ENCODE measurements around the gene MTX1. TPM values are rescaled to one million over a fixed set of nuclear protein-coding genes. Genes with fewer than 3 reads are reported as not detected.

The MTX1 gene
- total RNA-seq, 6 donors from 2014 or later = 23.0 to 68.4 (median 37.4) TPM

GRCh38 chr1:155176544-155177071 lies 31.9 kb upstream of the MTX1 start:
- DNase-seq (peak; percentile 73 to 91), ATAC-seq (ENCODE audit: low FRiP score in 2 of 2) (peak; percentile 68 to 83)
- Histone ChIP-seq H3K27me3 (peaks cover 0 to 7% (median 3%) of the 10 kb centered on the region in 4 donors), H3K4me1 (peaks cover 30 to 53% (median 41%) of the 10 kb centered on the region in 4 donors), H3K36me3 (no peaks in the 10 kb centered on the region), H3K4me3 (no peak overlapping the region), H3K9me3 (no peaks in the 10 kb centered on the region), H3K27ac (peak overlapping the region; percentile 16 to 76 (median 49))
- TF ChIP-seq, protein P1, sequence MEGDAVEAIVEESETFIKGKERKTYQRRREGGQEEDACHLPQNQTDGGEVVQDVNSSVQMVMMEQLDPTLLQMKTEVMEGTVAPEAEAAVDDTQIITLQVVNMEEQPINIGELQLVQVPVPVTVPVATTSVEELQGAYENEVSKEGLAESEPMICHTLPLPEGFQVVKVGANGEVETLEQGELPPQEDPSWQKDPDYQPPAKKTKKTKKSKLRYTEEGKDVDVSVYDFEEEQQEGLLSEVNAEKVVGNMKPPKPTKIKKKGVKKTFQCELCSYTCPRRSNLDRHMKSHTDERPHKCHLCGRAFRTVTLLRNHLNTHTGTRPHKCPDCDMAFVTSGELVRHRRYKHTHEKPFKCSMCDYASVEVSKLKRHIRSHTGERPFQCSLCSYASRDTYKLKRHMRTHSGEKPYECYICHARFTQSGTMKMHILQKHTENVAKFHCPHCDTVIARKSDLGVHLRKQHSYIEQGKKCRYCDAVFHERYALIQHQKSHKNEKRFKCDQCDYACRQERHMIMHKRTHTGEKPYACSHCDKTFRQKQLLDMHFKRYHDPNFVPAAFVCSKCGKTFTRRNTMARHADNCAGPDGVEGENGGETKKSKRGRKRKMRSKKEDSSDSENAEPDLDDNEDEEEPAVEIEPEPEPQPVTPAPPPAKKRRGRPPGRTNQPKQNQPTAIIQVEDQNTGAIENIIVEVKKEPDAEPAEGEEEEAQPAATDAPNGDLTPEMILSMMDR (IDR thresholded peaks at IDR 0.05) = peak; percentile 89 to 95 (median 92)
- TF ChIP-seq POLR2AphosphoS5 (IDR thresholded peaks at IDR 0.05) (no peak), EP300 (IDR thresholded peaks at IDR 0.05) (no peak)
- 20 to 64% methylated on average over 4 to 8 of the region's 8 CpGs for WGBS, 2 donors

DNA sequence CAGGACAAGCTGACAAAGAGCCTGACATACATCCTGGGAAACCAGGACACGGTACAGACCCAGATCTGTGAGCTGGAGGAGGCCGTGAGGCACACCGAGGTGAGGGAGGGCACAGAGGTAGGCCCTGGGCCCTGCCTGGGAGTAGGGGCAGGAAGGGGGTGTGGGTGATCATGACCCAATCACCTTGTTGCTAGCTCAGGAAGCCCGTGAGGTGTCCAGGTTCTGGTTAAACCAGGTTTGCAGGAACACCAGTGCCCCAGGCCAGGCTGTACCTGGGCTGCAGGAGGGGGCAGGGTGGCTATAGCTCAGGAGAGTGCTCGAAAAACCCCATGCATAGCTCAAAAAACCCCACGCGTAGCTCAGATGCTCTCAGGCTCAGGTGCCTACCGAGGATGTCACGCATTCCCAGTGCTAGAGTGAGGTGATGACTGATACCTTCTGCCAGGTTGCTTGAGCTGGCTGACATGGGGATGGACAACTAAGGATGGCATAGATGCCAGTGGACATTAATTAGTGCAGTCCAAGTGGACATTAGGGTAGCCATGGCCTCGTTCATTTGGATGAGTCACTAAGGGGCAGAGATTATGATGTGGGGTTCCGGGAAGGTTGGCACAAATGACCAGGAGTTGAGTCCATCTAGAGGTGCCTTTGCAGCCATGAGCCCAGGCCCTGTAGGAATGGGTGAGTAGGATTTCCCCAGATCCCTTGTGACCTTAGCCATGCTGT lies 31.1 kb upstream of the MTX1 start:
- TF ChIP-seq POLR2A (IDR thresholded peaks at IDR 0.05) (peak in 1 of 4 donors; percentile 36), EP300 (IDR thresholded peaks at IDR 0.05) (peak in 1 of 4 donors; percentile 54), POLR2AphosphoS5 (IDR thresholded peaks at IDR 0.05) (no peak)
- TF ChIP-seq, protein P1 (IDR thresholded peaks at IDR 0.05) = no peak
- WGBS, 2 donors = 60 to 78% methylated on average over 11 of the region's 11 CpGs
- Histone ChIP-seq H3K4me1 (peaks cover 26 to 49% (median 37%) of the 10 kb centered on the region in 4 donors), H3K27ac (peak overlapping the region; percentile 24 to 76 (median 49)), H3K27me3 (peaks cover 0 to 7% (median 3%) of the 10 kb centered on the region in 4 donors), H3K9me3 (no peaks in the 10 kb centered on the region), H3K36me3 (no peaks in the 10 kb centered on the region), H3K4me3 (no peak overlapping the region)
- ATAC-seq (ENCODE audit: low FRiP score in 2 of 2) = peak in 1 of 2 donors; percentile 54
- peak in 1 of 2 donors; percentile 88 for DNase-seq

- WGBS, 2 donors = 95 to 97% methylated on average over 9 of the region's 9 CpGs
- H3K27ac ChIP-seq = peak overlapping the region in 2 of 4 donors; percentile 24 to 76
- TF ChIP-seq POLR2AphosphoS5 (IDR thresholded peaks at IDR 0.05) (no peak), EP300 (IDR thresholded peaks at IDR 0.05) (no peak), POLR2A (IDR thresholded peaks at IDR 0.05) (no peak)
- TF ChIP-seq, protein P1 (IDR thresholded peaks at IDR 0.05) = no peak
- ATAC-seq (ENCODE audit: low FRiP score in 2 of 2) = no peak
- DNase-seq = peak; percentile 23 to 80
- no peaks in the 10 kb centered on the region for H3K9me3 ChIP-seq
- no peaks in the 10 kb centered on the region for H3K36me3 ChIP-seq
- no peak overlapping the region for H3K4me3 ChIP-seq
- H3K4me1 ChIP-seq = peaks cover 24 to 44% (median 33%) of the 10 kb centered on the region in 4 donors
- peaks cover 0 to 7% (median 3%) of the 10 kb centered on the region in 4 donors for H3K27me3 ChIP-seq
These were observed 30.6 kb upstream of the MTX1 start for GRCh38 chr1:155177918-155178281.

DNA sequence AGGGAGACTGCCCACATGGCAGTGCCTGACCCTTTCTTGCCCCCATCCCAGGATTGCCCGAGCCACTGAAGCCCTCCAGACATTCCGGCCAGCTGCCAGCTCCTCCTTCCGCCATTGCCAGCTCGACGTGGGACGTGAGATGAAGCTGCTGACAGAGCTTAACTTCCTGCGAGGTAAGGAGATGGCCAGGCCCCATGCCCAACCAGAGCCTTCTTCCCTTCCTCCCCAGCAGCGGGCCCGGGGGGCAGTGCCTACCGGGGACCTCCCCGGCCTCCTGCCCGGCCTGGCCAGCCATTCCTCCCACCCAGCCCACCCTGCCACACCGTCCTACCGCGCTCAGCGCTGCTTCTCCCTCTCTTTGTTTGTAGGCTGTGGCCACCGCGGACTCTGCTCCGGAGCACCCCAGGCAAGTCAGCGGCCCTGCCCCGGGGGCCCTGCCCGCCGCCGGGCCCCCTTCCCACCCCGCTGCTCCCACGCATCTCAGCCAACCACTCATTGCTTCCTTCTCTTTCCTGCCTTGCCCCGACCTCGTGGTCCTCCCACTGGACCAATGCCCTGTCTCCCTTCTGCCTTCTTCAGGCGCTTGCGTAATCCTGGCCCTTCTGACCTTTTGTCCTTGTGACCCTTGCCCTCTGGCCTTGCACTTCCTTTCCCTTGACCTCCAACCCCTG lies 29.9 kb upstream of the MTX1 start:
- H3K4me3 ChIP-seq = peak overlapping the region in 3 of 4 donors; percentile 14 to 21 (median 18)
- ATAC-seq (ENCODE audit: low FRiP score in 2 of 2) = peak in 1 of 2 donors; percentile 5

More for the DNA sequence above, 29.9 kb upstream of the MTX1 start:
- TF ChIP-seq POLR2AphosphoS5 (IDR thresholded peaks at IDR 0.05) = peak in 1 of 2 donors; percentile 54
- TF ChIP-seq POLR2A (IDR thresholded peaks at IDR 0.05) = no peak
- 81 to 83% methylated on average over 17 to 20 of the region's 30 CpGs for WGBS, 2 donors
- peaks cover 0 to 6% (median 3%) of the 10 kb centered on the region in 4 donors for H3K27me3 ChIP-seq
- H3K36me3 ChIP-seq = no peaks in the 10 kb centered on the region
- H3K27ac ChIP-seq = peak overlapping the region in 1 of 4 donors; percentile 76
- H3K4me1 ChIP-seq = peaks cover 21 to 40% (median 30%) of the 10 kb centered on the region in 4 donors
- H3K9me3 ChIP-seq = no peaks in the 10 kb centered on the region
- DNase-seq = peak; percentile 35 to 84

Measured in upper lobe of left lung (tissue), 6 donors.